Testis (tissue), 3 donors: ENCODE data around the gene PIM3. TPM values are rescaled to one million over a fixed set of nuclear protein-coding genes. Genes with fewer than 3 reads are reported as not detected.

Source experiments
- DNase-seq: peaks from one replicate; pipeline ENCODE4 v3.0.0-alpha.2; 2019
- H3K27ac ChIP-seq, 2 donors: fragments of 200-600 bp; sonication (generic); one replicate each; pipeline ENCODE4 v1.5.1; 2019
- H3K27me3 ChIP-seq: fragments of 200-600 bp; sonication (generic); one replicate; pipeline ENCODE4 v1.5.1; 2019
- H3K36me3 ChIP-seq: fragments of 200-600 bp; sonication (generic); one replicate; pipeline ENCODE4 v1.5.1; 2017; ENCODE audit warnings: low read depth; ENCODE audit errors: missing control alignments
- H3K4me1 ChIP-seq: fragments of 200-600 bp; sonication (generic); one replicate; pipeline ENCODE4 v1.5.1; 2019
- H3K4me3 ChIP-seq, 2 donors: fragments of 200-600 bp; sonication (generic); one replicate each; pipeline ENCODE4 v1.5.1; 2017 to 2019
- H3K9me3 ChIP-seq: fragments of 200-600 bp; sonication (generic); one replicate; pipeline ENCODE4 v1.5.1; 2017
- POLR2A ChIP-seq: fragments of 450-650 bp; IDR thresholded peaks from one replicate; pipeline ENCODE4 v1.6.1; 2017; ENCODE audit warnings: antibody characterized with exemption, mild to moderate bottlenecking, moderate library complexity
- WGBS, 2 donors: methylation state at CpG; one replicate each; pipeline ENCODE4 v1.1.5; 2018; 5-methylcytosine and 5-hydroxymethylcytosine counted together
- intact Hi-C: fragments of 100-400 bp; cut with DNase I; formaldehyde crosslinking; loops from one replicate; pipeline ENCODE4 v1.15.1; 2023; ENCODE audit warnings: low total_unique reads
- polyA plus RNA-seq: library from polyadenylated mRNA; stranded (reverse); fragments of 350-450 nt; fragmentation: Illumina TruSeq; extraction: RNeasy Lipid Tissue Mini Kit (QIAGEN cat#74804); gene quantifications from one replicate; pipeline ENCODE4 v1.2.3, GENCODE V29; 2014; ENCODE audit warnings: low read depth, low replicate concordance; ENCODE audit not compliant: insufficient read depth
- total RNA-seq, 2 donors: library from RNA; depleted of rRNA; stranded (reverse); fragments of >200 nt; gene quantifications; one replicate each; pipeline ENCODE4 v1.2.3, GENCODE V29; 2016
- TF ChIP-seq, protein P1 (sequence below), 3 experiments: fragments of 450-650 bp in 2 of 3; fragments of 200-600 bp in 1 of 3; sonication (generic) in 1 of 3; IDR thresholded peaks; one replicate each; pipeline ENCODE4 v1.5.1; 2016 to 2019; ENCODE audit warnings: antibody characterized with exemption in 3 of 3, mild to moderate bottlenecking in 2 of 3, moderate library complexity in 1 of 3

Gene PIM3
- total and polyA plus RNA-seq, 3 donors from 2014 or later = 50.8 to 89.9 (median 68.2) TPM

DNA sequence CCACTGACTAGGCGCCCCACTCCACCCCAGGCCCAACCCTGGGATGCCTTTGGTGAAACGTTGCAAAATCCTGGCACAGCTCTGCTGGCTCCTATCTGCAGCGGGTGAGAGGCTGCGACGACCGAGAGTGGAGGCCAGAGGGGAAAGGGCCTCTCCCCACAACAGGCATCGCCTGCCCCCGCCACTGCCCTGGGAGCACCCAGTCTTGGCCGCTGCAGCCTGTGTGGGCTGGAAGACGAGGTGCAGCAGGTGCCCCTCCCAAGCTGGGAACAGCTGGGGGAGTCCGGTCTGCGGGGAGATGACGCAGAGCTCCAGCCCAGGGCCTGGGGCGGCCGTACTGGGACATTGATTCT lies 4.2 kb upstream of the PIM3 start:
- H3K4me1 ChIP-seq = peaks cover 13% of the 10 kb centered on the region
- H3K9me3 ChIP-seq = no peaks in the 10 kb centered on the region
- H3K27ac ChIP-seq = no peak overlapping the region
- DNase-seq = no peak
- H3K36me3 ChIP-seq = no peaks in the 10 kb centered on the region
- WGBS, 2 donors = 82 to 95% methylated on average over 5 to 15 of the region's 15 CpGs
- no peak overlapping the region for H3K4me3 ChIP-seq
- TF ChIP-seq, protein P1, sequence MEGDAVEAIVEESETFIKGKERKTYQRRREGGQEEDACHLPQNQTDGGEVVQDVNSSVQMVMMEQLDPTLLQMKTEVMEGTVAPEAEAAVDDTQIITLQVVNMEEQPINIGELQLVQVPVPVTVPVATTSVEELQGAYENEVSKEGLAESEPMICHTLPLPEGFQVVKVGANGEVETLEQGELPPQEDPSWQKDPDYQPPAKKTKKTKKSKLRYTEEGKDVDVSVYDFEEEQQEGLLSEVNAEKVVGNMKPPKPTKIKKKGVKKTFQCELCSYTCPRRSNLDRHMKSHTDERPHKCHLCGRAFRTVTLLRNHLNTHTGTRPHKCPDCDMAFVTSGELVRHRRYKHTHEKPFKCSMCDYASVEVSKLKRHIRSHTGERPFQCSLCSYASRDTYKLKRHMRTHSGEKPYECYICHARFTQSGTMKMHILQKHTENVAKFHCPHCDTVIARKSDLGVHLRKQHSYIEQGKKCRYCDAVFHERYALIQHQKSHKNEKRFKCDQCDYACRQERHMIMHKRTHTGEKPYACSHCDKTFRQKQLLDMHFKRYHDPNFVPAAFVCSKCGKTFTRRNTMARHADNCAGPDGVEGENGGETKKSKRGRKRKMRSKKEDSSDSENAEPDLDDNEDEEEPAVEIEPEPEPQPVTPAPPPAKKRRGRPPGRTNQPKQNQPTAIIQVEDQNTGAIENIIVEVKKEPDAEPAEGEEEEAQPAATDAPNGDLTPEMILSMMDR (IDR thresholded peaks at IDR 0.05) = no peak
- TF ChIP-seq POLR2A = no peak
- intact Hi-C loops = no loop called here
- no peaks in the 10 kb centered on the region for H3K27me3 ChIP-seq

DNA sequence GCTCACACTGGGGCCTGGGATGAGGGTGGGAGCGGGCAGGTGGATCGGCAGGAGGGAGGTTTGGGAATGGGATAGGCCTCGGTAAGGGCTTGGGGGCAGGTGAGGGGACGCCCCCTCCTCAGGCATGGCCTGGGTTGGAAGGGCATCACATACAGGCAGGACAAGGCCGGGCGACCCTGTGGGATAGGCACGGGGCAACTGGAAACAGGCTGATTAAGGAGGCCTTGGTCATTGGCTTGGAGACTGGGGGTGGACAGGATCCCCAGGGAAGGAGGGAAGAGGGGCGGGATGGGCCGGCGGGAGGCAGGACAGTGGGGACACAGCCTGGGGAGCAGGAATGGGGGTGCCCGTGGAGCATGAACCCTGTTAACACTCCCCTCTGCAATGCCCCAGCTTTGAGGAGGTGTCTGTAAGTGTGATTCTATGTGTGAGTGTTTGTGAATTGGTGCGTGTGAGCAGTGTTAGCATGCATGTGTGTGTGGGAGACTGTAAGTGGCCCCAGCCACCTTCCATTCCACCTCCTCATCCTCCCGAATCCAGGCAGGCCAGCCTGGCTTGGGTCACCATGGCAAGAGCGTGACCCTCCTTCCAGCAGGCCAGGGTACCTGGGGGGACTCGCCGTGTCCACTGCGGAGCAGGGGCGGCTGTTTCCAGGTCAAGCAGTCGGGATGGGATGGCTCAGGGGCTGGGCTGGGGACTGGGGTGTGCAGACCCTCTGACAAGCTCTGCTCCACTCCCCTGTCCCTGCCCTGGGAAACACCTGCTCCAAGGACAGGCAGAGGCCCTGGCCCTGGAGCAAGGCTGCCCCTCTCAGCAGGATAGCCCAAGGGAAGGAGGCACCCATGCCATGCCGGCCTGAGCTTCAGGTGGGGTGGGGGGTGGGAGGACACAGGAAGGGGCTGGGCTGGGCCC lies 3.4 kb upstream of the PIM3 start:
- Histone ChIP-seq H3K27me3 (no peaks in the 10 kb centered on the region), H3K36me3 (no peaks in the 10 kb centered on the region), H3K27ac (no peak overlapping the region), H3K4me1 (peaks cover 8% of the 10 kb centered on the region), H3K9me3 (no peaks in the 10 kb centered on the region), H3K4me3 (no peak overlapping the region)
- intact Hi-C loops = no loop called here
- TF ChIP-seq, protein P1 (IDR thresholded peaks at IDR 0.05) = no peak
- no peak for TF ChIP-seq POLR2A
- no peak for DNase-seq
- WGBS, 2 donors = 85 to 86% methylated on average over 9 to 20 of the region's 20 CpGs

DNA sequence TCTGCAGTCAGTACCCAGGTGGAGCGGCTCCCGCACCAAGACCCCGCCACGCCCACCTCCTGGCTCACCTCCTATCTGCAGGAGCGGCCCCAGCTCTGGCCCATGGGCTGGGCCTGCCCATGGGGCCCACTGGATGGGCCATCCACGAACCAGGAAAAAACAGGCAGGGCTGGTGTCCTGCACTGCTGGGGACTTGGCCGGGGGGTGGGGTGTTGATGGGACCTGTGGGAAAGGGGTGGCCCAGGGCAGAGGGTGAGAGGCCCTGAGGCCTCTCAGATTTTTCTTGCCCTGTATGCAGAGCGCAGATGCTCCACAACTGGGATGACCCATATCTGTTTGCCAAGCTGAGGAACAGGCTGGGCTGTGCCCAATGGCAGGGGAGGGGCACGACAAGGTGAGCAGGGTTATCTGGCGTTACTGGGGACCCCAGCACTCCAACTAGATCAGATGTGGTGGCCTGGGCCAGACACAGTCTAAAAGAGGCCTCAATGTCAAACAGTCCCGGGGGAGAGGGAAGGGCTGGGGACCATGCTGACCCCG lies 2.7 kb upstream of the PIM3 start:
- no peak for DNase-seq
- intact Hi-C loops = no loop called here
- H3K36me3 ChIP-seq = no peaks in the 10 kb centered on the region
- no peaks in the 10 kb centered on the region for H3K9me3 ChIP-seq
- H3K4me1 ChIP-seq = peaks cover 7% of the 10 kb centered on the region
- H3K27ac ChIP-seq = no peak overlapping the region
- TF ChIP-seq, protein P1 (IDR thresholded peaks at IDR 0.05) = no peak
- TF ChIP-seq POLR2A = no peak
- WGBS, 2 donors = 79 to 90% methylated on average over 3 to 12 of the region's 12 CpGs
- no peaks in the 10 kb centered on the region for H3K27me3 ChIP-seq
- no peak overlapping the region for H3K4me3 ChIP-seq

DNA sequence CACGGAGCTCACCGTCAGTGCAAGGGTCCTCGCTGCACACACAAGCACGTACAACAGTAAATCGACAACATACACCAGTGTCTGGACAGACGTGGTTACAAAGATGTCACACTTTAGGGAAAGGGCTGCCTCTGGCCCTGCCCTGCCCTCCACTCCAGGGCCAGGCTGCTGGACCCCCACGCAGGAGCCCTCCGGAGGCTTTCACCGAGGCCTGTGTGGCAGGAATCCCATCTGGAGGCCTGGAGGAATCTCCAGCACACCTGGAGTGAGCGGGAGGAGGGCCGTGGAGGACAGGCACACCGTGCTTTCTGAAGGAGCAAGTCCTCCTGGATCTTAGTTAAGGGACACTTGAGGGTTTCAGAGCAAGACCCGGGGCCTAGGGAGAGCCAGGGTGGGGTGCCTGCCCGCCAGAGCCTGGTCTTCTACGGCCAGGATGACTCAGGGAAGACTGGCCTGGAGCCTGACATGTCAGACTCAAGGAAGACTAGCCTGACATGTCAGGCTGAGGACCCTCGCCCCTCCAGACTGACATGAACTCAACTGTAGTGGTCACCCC lies 2.1 kb upstream of the PIM3 start:
- TF ChIP-seq POLR2A = no peak
- TF ChIP-seq, protein P1 (IDR thresholded peaks at IDR 0.05) = no peak
- Histone ChIP-seq H3K36me3 (no peaks in the 10 kb centered on the region), H3K9me3 (no peaks in the 10 kb centered on the region), H3K4me3 (no peak overlapping the region), H3K27ac (no peak overlapping the region), H3K27me3 (no peaks in the 10 kb centered on the region), H3K4me1 (peaks cover 12% of the 10 kb centered on the region)
- 83 to 91% methylated on average over 8 to 16 of the region's 16 CpGs for WGBS, 2 donors
- no peak for DNase-seq
- intact Hi-C loops = no loop called here
